Choroid plexus epithelial cell (primary cell): ENCODE data around the gene HSFX2.
A peak's percentile ranks its signal among the peaks of the same experiment; 100 is the strongest.
"Not testable (repeated sequence)": the region's sequence is repeated elsewhere in the genome, so short reads cannot be mapped to it uniquely, and the experiment has no call there.

Experiments
- DNase-seq: peaks from one replicate; pipeline ENCODE4 v3.0.0-alpha.2; 2010; ENCODE audit warnings: low read depth
- H3K4me3 ChIP-seq: 2 replicates; pipeline ENCODE4 v1.5.1; 2011; ENCODE audit warnings: low read depth, mild to moderate bottlenecking, control low read depth, low read length, moderate library complexity
- CTCF ChIP-seq: conservative IDR thresholded peaks from 2 replicates; pipeline ENCODE4 v1.5.1; 2011; ENCODE audit warnings: low read depth, mild to moderate bottlenecking, control low read depth, inconsistent platforms, low read length, moderate library complexity

HSFX2 gene

GRCh38 chrX:149631234-149632165, 36.4 kb upstream of the HSFX2 start, which contains the start of gene TMEM185A:
TSS of gene TMEM185A (minus strand) at chrX:149631792. CDS start at chrX:149631580, 212 bp downstream.
- peak; percentile 38 for DNase-seq
- TF ChIP-seq CTCF = no peak
- H3K4me3 ChIP-seq = peak within 1 kb of the TSS; percentile 74

GRCh38 chrX:149630681-149631233, 35.6 kb upstream of the HSFX2 start:
- TF ChIP-seq CTCF = peak; percentile 37
- DNase-seq = peak; percentile 71
- H3K4me3 ChIP-seq = peak overlapping the region; percentile 74

- no peak overlapping the region for H3K4me3 ChIP-seq
- DNase-seq = no peak
- no peak for TF ChIP-seq CTCF
Measured at GRCh38 chrX:149629730-149630387, 34.7 kb upstream of the HSFX2 start.

GRCh38 chrX:149628768-149629167, 33.7 kb upstream of the HSFX2 start:
- no peak for TF ChIP-seq CTCF
- DNase-seq = no peak
- no peak overlapping the region for H3K4me3 ChIP-seq

GRCh38 chrX:149628280-149628679, 33.2 kb upstream of the HSFX2 start:
- no peak for TF ChIP-seq CTCF
- H3K4me3 ChIP-seq = no peak overlapping the region
- no peak for DNase-seq

GRCh38 chrX:149626829-149627228, 31.7 kb upstream of the HSFX2 start:
- peak; percentile 28 for DNase-seq
- H3K4me3 ChIP-seq = not testable (repeated sequence)

- H3K4me3 ChIP-seq, DNase-seq: not testable (repeated sequence)
Measured at GRCh38 chrX:149619662-149620061, 24.5 kb upstream of the HSFX2 start.
